HepG2 (cell line): ENCODE measurements around the gene ANXA6. TPM values are rescaled to one million over a fixed set of nuclear protein-coding genes. Genes with fewer than 3 reads are reported as not detected.

Source experiments
- AHDC1 ChIP-seq: sonication (generic); formaldehyde crosslinking; IDR thresholded peaks from 2 replicates; pipeline ENCODE4 v1.5.1; 2020; ENCODE audit warnings: mild to moderate bottlenecking, missing genetic modification reagents, borderline replicate concordance
- CBFB ChIP-seq: sonication (generic); formaldehyde crosslinking; IDR thresholded peaks from 2 replicates; pipeline ENCODE4 v1.4.0; 2020; ENCODE audit warnings: missing genetic modification reagents
- PHF21A ChIP-seq: sonication (generic); formaldehyde crosslinking; IDR thresholded peaks from 2 replicates; pipeline ENCODE4 v1.5.0; 2020; ENCODE audit warnings: mild to moderate bottlenecking, missing genetic modification reagents
- SNAI1 ChIP-seq: sonication (generic); formaldehyde crosslinking; IDR thresholded peaks from 2 replicates; pipeline ENCODE4 v1.5.0; 2020; ENCODE audit warnings: mild to moderate bottlenecking, missing genetic modification reagents, borderline replicate concordance
- ZFP41 ChIP-seq: sonication (generic); formaldehyde crosslinking; IDR thresholded peaks from 2 replicates; pipeline ENCODE4 v1.4.0; 2020; ENCODE audit warnings: mild to moderate bottlenecking, missing genetic modification reagents, borderline replicate concordance
- ZNF234 ChIP-seq: sonication (generic); formaldehyde crosslinking; conservative IDR thresholded peaks from 2 replicates; pipeline ENCODE4 v1.5.1; 2020; ENCODE audit warnings: mild to moderate bottlenecking, missing genetic modification reagents
- polyA plus RNA-seq, 8 experiments: library from polyadenylated mRNA; depleted of rRNA in 3 of 8; stranded (reverse) in 7 of 8; unstranded in 1 of 8; fragments of >200 nt; fragmentation: Illumina TruSeq in 4 of 8; extraction: Trizol in 4 of 8; gene quantifications; 2 replicates each; pipeline versions ENCODE4 v1.2.1 to v1.2.3, GENCODE V29; 2011 to 2016; ENCODE audit warnings: low read depth in 4 of 8, missing spikeins in 1 of 8, mixed read lengths in 1 of 8; ENCODE audit not compliant: insufficient read depth in 1 of 8
- total RNA-seq, 5 experiments: library from RNA; depleted of rRNA; stranded (reverse); fragments of >200 nt; fragmentation: Illumina TruSeq; extraction: Trizol; gene quantifications; 2 replicates each; pipeline ENCODE4 v1.2.3, GENCODE V29; 2016; ENCODE audit warnings: low read depth in 1 of 5
- TF ChIP-seq, protein P1 (sequence below): sonication (generic); formaldehyde crosslinking; IDR thresholded peaks from 2 replicates; pipeline ENCODE4 v1.4.0; 2020; ENCODE audit warnings: missing genetic modification reagents
- TF ChIP-seq, protein P2 (sequence below): sonication (generic); formaldehyde crosslinking; IDR thresholded peaks from 2 replicates; pipeline ENCODE4 v1.5.0; 2020; ENCODE audit warnings: mild to moderate bottlenecking, missing genetic modification reagents, moderate library complexity

The ANXA6 gene
- total and polyA plus RNA-seq, 2 of the 13 experiments (the other 11 are each of a cell fraction or from before 2014, with no cell fraction given): 103 to 125 TPM

DNA sequence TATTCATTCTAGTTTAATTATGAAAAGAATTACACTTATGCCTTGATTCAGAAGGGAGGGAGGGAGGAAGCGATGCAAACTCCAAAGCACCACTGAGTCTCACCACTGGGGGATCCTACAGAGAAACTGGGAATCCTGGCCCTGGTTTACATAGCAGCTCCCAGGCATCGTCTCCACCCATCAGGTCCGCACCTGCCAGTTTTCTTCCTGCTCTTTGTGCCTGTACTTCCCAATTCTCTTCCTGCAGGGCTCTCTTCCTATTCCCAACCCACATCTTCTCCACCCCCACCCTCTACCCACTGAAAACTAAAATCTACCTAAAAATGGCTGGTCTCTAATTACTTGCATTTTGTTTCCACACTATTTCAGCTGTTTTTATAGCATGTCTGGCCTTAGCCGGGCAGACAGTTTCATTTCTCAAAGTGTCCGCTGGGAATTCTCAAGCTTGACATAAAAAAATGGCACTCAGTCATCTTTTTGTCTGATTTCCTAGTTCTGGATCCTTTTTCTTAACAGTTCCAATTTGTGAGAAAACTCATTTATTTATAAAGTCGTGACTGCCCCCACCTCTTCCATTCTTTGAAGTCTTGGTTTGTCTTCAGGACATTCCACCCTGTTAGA, 75.2 kb downstream of the ANXA6 start (continued):
- TF ChIP-seq ZNF234 (no peak), AHDC1 (no peak), CBFB (CRISPR knock-in tag) (no peak), SNAI1 (CRISPR knock-in tag) (no peak), PHF21A (no peak), ZFP41 (CRISPR knock-in tag) (no peak)
- TF ChIP-seq, protein P1, sequence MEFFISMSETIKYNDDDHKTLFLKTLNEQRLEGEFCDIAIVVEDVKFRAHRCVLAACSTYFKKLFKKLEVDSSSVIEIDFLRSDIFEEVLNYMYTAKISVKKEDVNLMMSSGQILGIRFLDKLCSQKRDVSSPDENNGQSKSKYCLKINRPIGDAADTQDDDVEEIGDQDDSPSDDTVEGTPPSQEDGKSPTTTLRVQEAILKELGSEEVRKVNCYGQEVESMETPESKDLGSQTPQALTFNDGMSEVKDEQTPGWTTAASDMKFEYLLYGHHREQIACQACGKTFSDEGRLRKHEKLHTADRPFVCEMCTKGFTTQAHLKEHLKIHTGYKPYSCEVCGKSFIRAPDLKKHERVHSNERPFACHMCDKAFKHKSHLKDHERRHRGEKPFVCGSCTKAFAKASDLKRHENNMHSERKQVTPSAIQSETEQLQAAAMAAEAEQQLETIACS (CRISPR knock-in tag): no peak
- TF ChIP-seq, protein P2, sequence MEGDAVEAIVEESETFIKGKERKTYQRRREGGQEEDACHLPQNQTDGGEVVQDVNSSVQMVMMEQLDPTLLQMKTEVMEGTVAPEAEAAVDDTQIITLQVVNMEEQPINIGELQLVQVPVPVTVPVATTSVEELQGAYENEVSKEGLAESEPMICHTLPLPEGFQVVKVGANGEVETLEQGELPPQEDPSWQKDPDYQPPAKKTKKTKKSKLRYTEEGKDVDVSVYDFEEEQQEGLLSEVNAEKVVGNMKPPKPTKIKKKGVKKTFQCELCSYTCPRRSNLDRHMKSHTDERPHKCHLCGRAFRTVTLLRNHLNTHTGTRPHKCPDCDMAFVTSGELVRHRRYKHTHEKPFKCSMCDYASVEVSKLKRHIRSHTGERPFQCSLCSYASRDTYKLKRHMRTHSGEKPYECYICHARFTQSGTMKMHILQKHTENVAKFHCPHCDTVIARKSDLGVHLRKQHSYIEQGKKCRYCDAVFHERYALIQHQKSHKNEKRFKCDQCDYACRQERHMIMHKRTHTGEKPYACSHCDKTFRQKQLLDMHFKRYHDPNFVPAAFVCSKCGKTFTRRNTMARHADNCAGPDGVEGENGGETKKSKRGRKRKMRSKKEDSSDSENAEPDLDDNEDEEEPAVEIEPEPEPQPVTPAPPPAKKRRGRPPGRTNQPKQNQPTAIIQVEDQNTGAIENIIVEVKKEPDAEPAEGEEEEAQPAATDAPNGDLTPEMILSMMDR: 0 out of 2 replicates have a peak, but pooled peaks have one; percentile 18
